H1 (cell line): ENCODE results near the gene KTI12. TPM values are rescaled to one million over a fixed set of nuclear protein-coding genes. Genes with fewer than 3 reads are reported as not detected.

ENCODE experiments used
- CTCF ChIA-PET: fragments of 300-600 bp; sonication (Branson Sonifier 250); formaldehyde crosslinking; loops from one replicate; lab custom pipeline; 2021; ENCODE audit not compliant: partially characterized antibody; lab: Charles Lee
- POLR2A ChIA-PET: fragments of 300-600 bp; sonication (Branson Sonifier 250); formaldehyde crosslinking; loops from one replicate; lab custom pipeline; 2021; ENCODE audit warnings: inconsistent platforms; ENCODE audit not compliant: partially characterized antibody; lab: Charles Lee
- DNase-seq, 2 experiments: peaks; one replicate each; pipeline versions ENCODE4 v3.0.0 to v3.0.0-alpha.2; 2010 to 2022; ENCODE audit warnings: low spot score in 2 of 2, low read depth in 1 of 2, mixed read lengths in 1 of 2
- FAIRE-seq: peaks from 2 replicates; lab custom pipeline; 2011; peaks lifted over from hg19 to GRCh38; lab: Jason Lieb, UNC
- H2AFZ ChIP-seq: 2 replicates; pipeline ENCODE4 v1.8.1; 2012; ENCODE audit warnings: low read length, inconsistent platforms
- H2AK5ac ChIP-seq: 2 replicates; pipeline ENCODE4 v1.6.1; 2013; ENCODE audit warnings: low read depth, low read length
- H2BK120ac ChIP-seq: replicated peaks from 2 replicates; pipeline ENCODE3; 2013; ENCODE audit warnings: low read depth, low read length, inconsistent platforms
- H2BK12ac ChIP-seq: 2 replicates; pipeline ENCODE4 v1.6.1; 2013; ENCODE audit warnings: low read depth, low read length
- H2BK15ac ChIP-seq: 2 replicates; pipeline ENCODE4 v1.6.1; 2013; ENCODE audit warnings: low read length
- H2BK20ac ChIP-seq: 2 replicates; pipeline ENCODE4 v1.6.1; 2013; ENCODE audit warnings: low read length
- H2BK5ac ChIP-seq: 2 replicates; pipeline ENCODE4 v1.6.1; 2013; ENCODE audit warnings: low read depth, low read length
- H3K14ac ChIP-seq: 2 replicates; pipeline ENCODE4 v1.6.1; 2013; ENCODE audit warnings: inconsistent platforms; ENCODE audit not compliant: insufficient read length
- H3K18ac ChIP-seq: 2 replicates; pipeline ENCODE4 v1.6.1; 2013; ENCODE audit warnings: low read length; ENCODE audit errors: extremely low read depth
- H3K23ac ChIP-seq: 2 replicates; pipeline ENCODE4 v1.6.1; 2013; ENCODE audit warnings: inconsistent platforms; ENCODE audit not compliant: insufficient read length
- H3K23me2 ChIP-seq: 2 replicates; pipeline ENCODE4 v1.6.1; 2013; ENCODE audit warnings: low read depth, low read length
- H3K27ac ChIP-seq: 2 replicates; pipeline ENCODE4 v1.6.1; 2011; ENCODE audit warnings: low read depth, low read length, inconsistent platforms
- H3K27me3 ChIP-seq, 4 experiments: replicated peaks in 1 of 4; 1 replicate in 1 of 4; 2 replicates in 3 of 4; pipeline versions ENCODE4 v1.6.1 to v1.8.1; 2011 to 2013; ENCODE audit warnings: low read length in 3 of 4, mild to moderate bottlenecking in 3 of 4, inconsistent platforms in 2 of 4, mixed read lengths in 2 of 4, moderate library complexity in 1 of 4; ENCODE audit not compliant: control insufficient read depth in 3 of 4, insufficient read depth in 3 of 4; ENCODE audit errors: extremely low read depth in 1 of 4
- H3K36me3 ChIP-seq, 4 experiments: 2 replicates each; pipeline versions ENCODE4 v1.6.1 to v1.8.1; 2011 to 2013; ENCODE audit warnings: mild to moderate bottlenecking in 4 of 4, low read length in 3 of 4, moderate library complexity in 2 of 4, control low read depth in 1 of 4, inconsistent platforms in 1 of 4; ENCODE audit not compliant: insufficient read depth in 4 of 4, control insufficient read depth in 2 of 4
- H3K4ac ChIP-seq: replicated peaks from 2 replicates; pipeline ENCODE3; 2013; ENCODE audit warnings: low read length, low read depth, mixed read lengths, inconsistent platforms; ENCODE audit not compliant: insufficient read length
- H3K4me1 ChIP-seq, 4 experiments: replicated peaks in 1 of 4; 1 replicate in 1 of 4; 2 replicates in 3 of 4; pipeline versions ENCODE4 v1.6.1 to v1.8.1; 2011 to 2013; ENCODE audit warnings: low read length in 3 of 4, inconsistent platforms in 2 of 4, mixed read lengths in 1 of 4; ENCODE audit not compliant: insufficient read depth in 4 of 4, control insufficient read depth in 3 of 4
- H3K4me2 ChIP-seq, 2 experiments: 2 replicates each; pipeline versions ENCODE4 v1.6.1 to v1.8.1; 2011 to 2013; ENCODE audit warnings: low read depth in 2 of 2, low read length in 2 of 2, control low read depth in 1 of 2, inconsistent platforms in 1 of 2, mild to moderate bottlenecking in 1 of 2; ENCODE audit not compliant: insufficient read depth in 1 of 2
- H3K4me3 ChIP-seq, 4 experiments: fragments of 200-600, 300-600 bp in 1 of 4; sonication (generic), shearing (Covaris generic), sonication (Bioruptor Twin) in 1 of 4; 2 replicates each; pipeline versions ENCODE4 v1.5.1 to v1.8.1; 2011 to 2016; ENCODE audit warnings: low read length in 4 of 4, low read depth in 3 of 4, control low read depth in 2 of 4, inconsistent platforms in 2 of 4, mild to moderate bottlenecking in 2 of 4, mixed read lengths in 1 of 4, moderate library complexity in 1 of 4; ENCODE audit not compliant: insufficient read depth in 2 of 4; ENCODE audit errors: extremely low read depth in 1 of 4
- H3K56ac ChIP-seq: replicated peaks from 2 replicates; pipeline ENCODE3; 2013; ENCODE audit warnings: low read depth, mild to moderate bottlenecking, mixed read lengths, low read length, inconsistent platforms; ENCODE audit not compliant: insufficient read length
- H3K79me1 ChIP-seq: 2 replicates; pipeline ENCODE4 v1.6.1; 2013; ENCODE audit warnings: low read depth, low read length, control low read depth
- H3K79me2 ChIP-seq, 2 experiments: 2 replicates each; pipeline versions ENCODE4 v1.6.1 to v1.8.1; 2012 to 2013; ENCODE audit warnings: low read length in 2 of 2, mild to moderate bottlenecking in 2 of 2, inconsistent platforms in 1 of 2; ENCODE audit not compliant: insufficient read depth in 2 of 2, control insufficient read depth in 1 of 2
- H3K9ac ChIP-seq, 4 experiments: replicated peaks in 1 of 4; 1 replicate in 1 of 4; 2 replicates in 3 of 4; pipeline versions ENCODE4 v1.6.1 to v1.8.1; 2011 to 2013; ENCODE audit warnings: low read depth in 3 of 4, low read length in 3 of 4, control low read depth in 2 of 4, mild to moderate bottlenecking in 2 of 4, moderate library complexity in 2 of 4, inconsistent platforms in 1 of 4; ENCODE audit errors: extremely low read depth in 1 of 4
- H3K9me3 ChIP-seq, 2 experiments: 2 replicates each; pipeline versions ENCODE4 v1.6.1 to v1.8.1; 2012 to 2013; ENCODE audit warnings: mild to moderate bottlenecking in 2 of 2, moderate library complexity in 2 of 2, control low read depth in 1 of 2, inconsistent platforms in 1 of 2, low read depth in 1 of 2, low read length in 1 of 2, mixed read lengths in 1 of 2; ENCODE audit not compliant: insufficient read depth in 2 of 2
- H4K20me1 ChIP-seq, 2 experiments: replicated peaks in 1 of 2; 2 replicates each; pipeline versions ENCODE3 to v1.8.1; 2011 to 2013; ENCODE audit warnings: inconsistent platforms in 2 of 2, low read length in 2 of 2, mild to moderate bottlenecking in 1 of 2; ENCODE audit not compliant: insufficient read depth in 2 of 2, control insufficient read depth in 1 of 2
- H4K5ac ChIP-seq: 2 replicates; pipeline ENCODE4 v1.6.1; 2013; ENCODE audit warnings: low read length, low read depth, mixed read lengths, inconsistent platforms; ENCODE audit not compliant: insufficient read length
- H4K8ac ChIP-seq: 2 replicates; pipeline ENCODE4 v1.8.0; 2013; ENCODE audit warnings: mild to moderate bottlenecking, moderate library complexity, low read length, inconsistent platforms; ENCODE audit not compliant: insufficient read depth; ENCODE audit errors: extremely low read depth
- H4K91ac ChIP-seq: replicated peaks from 2 replicates; pipeline ENCODE3; 2013; ENCODE audit warnings: low read length, mixed read lengths, inconsistent platforms; ENCODE audit not compliant: insufficient read length
- BCL11A ChIP-seq, 2 experiments: IDR thresholded peaks; one replicate each; pipeline ENCODE4 v1.6.1; 2011; ENCODE audit warnings: low read depth in 2 of 2, low read length in 2 of 2, mild to moderate bottlenecking in 2 of 2
- CBX5 ChIP-seq: fragments of 300-800, 300-1000 bp; sonication (generic); IDR thresholded peaks from 2 replicates; pipeline ENCODE4 v1.7.1; 2016; ENCODE audit warnings: antibody characterized with exemption, low read length, low read depth
- CHD2 ChIP-seq: IDR thresholded peaks from 2 replicates; pipeline ENCODE4 v1.6.1; 2012; ENCODE audit warnings: low read length, improper control_type of control experiment
- GABPA ChIP-seq: IDR thresholded peaks from 2 replicates; pipeline ENCODE4 v1.6.1; 2011; ENCODE audit warnings: mild to moderate bottlenecking, low read length, moderate library complexity, borderline replicate concordance; ENCODE audit not compliant: insufficient read depth
- HDAC2 ChIP-seq, 2 experiments: fragments of 300-600 bp in 1 of 2; sonication (generic) in 1 of 2; IDR thresholded peaks; 2 replicates each; pipeline ENCODE4 v1.6.1; 2011 to 2012; ENCODE audit warnings: low read depth in 2 of 2, low read length in 2 of 2, mild to moderate bottlenecking in 2 of 2, moderate library complexity in 2 of 2, borderline replicate concordance in 1 of 2, inconsistent platforms in 1 of 2
- JUN ChIP-seq: IDR thresholded peaks from 2 replicates; pipeline ENCODE4 v1.6.1; 2011; ENCODE audit warnings: low read depth, mild to moderate bottlenecking, improper control_type of control experiment, low read length
- JUND ChIP-seq: IDR thresholded peaks from 2 replicates; pipeline ENCODE4 v1.6.1; 2011; ENCODE audit warnings: mild to moderate bottlenecking, improper control_type of control experiment, low read length
- KDM1A ChIP-seq: fragments of 200-600, 300-600 bp; sonication (generic); IDR thresholded peaks from 2 replicates; pipeline ENCODE4 v1.7.1; 2016; ENCODE audit warnings: mild to moderate bottlenecking, low read length, borderline replicate concordance
- POLR2AphosphoS5 ChIP-seq: IDR thresholded peaks from 2 replicates; pipeline ENCODE4 v1.6.1; 2011; ENCODE audit warnings: low read depth, low read length
- RFX5 ChIP-seq: IDR thresholded peaks from 2 replicates; pipeline ENCODE4 v1.6.1; 2011; ENCODE audit warnings: low read depth, low read length, improper control_type of control experiment, borderline replicate concordance
- SIRT6 ChIP-seq: IDR thresholded peaks from one replicate; pipeline ENCODE4 v1.7.1; 2012; ENCODE audit warnings: low read length, inconsistent platforms
- TAF1 ChIP-seq: IDR thresholded peaks from 2 replicates; pipeline ENCODE4 v1.6.1; 2011; ENCODE audit warnings: mild to moderate bottlenecking, low read depth, low read length
- USF2 ChIP-seq: IDR thresholded peaks from 2 replicates; pipeline ENCODE4 v1.6.1; 2011; ENCODE audit warnings: low read length, improper control_type of control experiment
- WGBS, 2 experiments: shearing (Covaris generic) in 1 of 2; methylation state at CpG; one replicate each; pipeline versions ENCODE4 v1.1.6 to v1.1.7; 2013 to 2015; ENCODE audit warnings: low lambda C conversion rate in 2 of 2, mixed read lengths in 2 of 2, inconsistent platforms in 1 of 2, low coverage in 1 of 2, missing lambda C conversion rate in 1 of 2; ENCODE audit not compliant: insufficient replicate concordance in 2 of 2, insufficient coverage in 1 of 2, insufficient read length in 1 of 2; ENCODE audit errors: extremely low coverage in 1 of 2, missing lambda C conversion rate in 1 of 2; 5-methylcytosine and 5-hydroxymethylcytosine counted together
- polyA plus RNA-seq, 7 experiments: library from polyadenylated mRNA; depleted of rRNA in 3 of 7; stranded (reverse) in 5 of 7; unstranded in 2 of 7; fragments of >200 nt in 5 of 7; fragments of 200-250 nt in 2 of 7; gene quantifications; 1 replicate in 5 of 7; 2 replicates in 1 of 7; 4 replicates in 1 of 7; pipeline versions ENCODE4 v1.2.1 to v1.2.3, GENCODE V29; 2011 to 2013; ENCODE audit warnings: missing spikeins in 2 of 7, mixed read lengths in 2 of 7
- total RNA-seq: library from RNA; stranded (reverse); fragmentation: NEBNext Ultra II Directional; extraction: Animal tissue kit (Norgen Biotek cat#: 25700); gene quantifications from 2 replicates; pipeline ENCODE4 v1.2.1, GENCODE V29; 2021

The KTI12 gene
- total and polyA plus RNA-seq, 2 of the 8 experiments (the other 6 are each of a cell fraction or from before 2014, with no cell fraction given): 7.5 to 16.2 TPM

DNA sequence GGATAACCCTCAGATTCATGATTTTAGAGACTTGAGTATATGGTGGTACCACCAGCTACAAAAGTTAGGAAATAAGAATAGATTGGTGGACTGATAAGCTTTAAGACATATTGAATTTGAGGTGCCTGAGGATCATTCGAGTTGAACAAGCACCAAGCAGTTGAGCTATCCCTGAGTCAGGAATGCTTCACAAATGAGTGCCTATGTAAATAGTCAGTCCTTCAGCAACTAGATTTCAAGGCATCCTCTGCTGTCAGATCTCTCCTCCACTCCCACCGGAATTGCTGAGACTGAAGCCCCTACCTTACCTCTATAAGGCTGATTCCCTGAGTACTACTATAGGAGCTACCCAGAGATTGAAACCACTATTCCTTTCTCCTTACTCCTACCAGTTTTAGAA, 29.6 kb upstream of the KTI12 start:
- Histone ChIP-seq H2BK20ac (no peak overlapping the region), H4K5ac (no peak overlapping the region), H3K36me3 (peaks cover 26 to 76% (median 51%) of the 10 kb centered on the region in 4 experiments), H3K4me1 (no peaks in the 10 kb centered on the region), H4K8ac (no peak overlapping the region), H2BK120ac (no peak overlapping the region), H3K9ac (no peak overlapping the region), H2BK5ac (no peak overlapping the region), H3K79me2 (peaks cover 0 to 50% of the 10 kb centered on the region in 2 experiments; a peak in 3 of 4 replicates), H2AK5ac (no peak overlapping the region), H3K18ac (no peak overlapping the region), H3K4me2 (no peak overlapping the region), H4K20me1 (peaks cover 0 to 7% of the 10 kb centered on the region in 2 experiments), H3K4me3 (no peak overlapping the region), H3K14ac (no peak overlapping the region), H3K27me3 (no peaks in the 10 kb centered on the region), H3K56ac (no peak overlapping the region), H2BK12ac (no peak overlapping the region), H3K79me1 (no peaks in the 10 kb centered on the region; the same call in none of the 2 replicates), H3K23me2 (no peaks in the 10 kb centered on the region), H3K27ac (no peak overlapping the region), H3K23ac (no peak overlapping the region), H2BK15ac (no peak overlapping the region), H3K9me3 (no peaks in the 10 kb centered on the region), H3K4ac (no peak overlapping the region), H4K91ac (no peak overlapping the region), H2AFZ (no peak overlapping the region)
- FAIRE-seq (no peak), DNase-seq (no peak)
- POLR2A ChIA-PET: interaction anchor here (1.0 to 4.2 kb wide), 4 partner anchors 8 to 18 kb away, joined by 3 to 29 read pairs (median 4); partner anchors contain the start of genes BTF3L4 and TXNDC12
- WGBS, 2 experiments: 93% methylated on average over 2 of the region's 2 CpGs; no CpG with 5 or more reads in 1 of the 2 experiments
- CTCF ChIA-PET: interaction anchor here (0.8 to 1.0 kb wide), 2 partner anchors 221 to 263 kb away, joined by 3 read pairs; no protein-coding TSS in a partner anchor
- TF ChIP-seq USF2: no peak
- TF ChIP-seq KDM1A: no peak
- no peak for TF ChIP-seq GABPA
- no peak for TF ChIP-seq TAF1
- no peak for TF ChIP-seq JUN
- TF ChIP-seq BCL11A (IDR thresholded peaks at IDR 0.05; ENCODE audit: low read depth in 2 of 2, low read length in 2 of 2): no peak
- TF ChIP-seq RFX5: no peak
- TF ChIP-seq POLR2AphosphoS5: no peak
- TF ChIP-seq JUND: no peak
- no peak for TF ChIP-seq CHD2
- TF ChIP-seq SIRT6: no peak
- no peak for TF ChIP-seq CBX5
- TF ChIP-seq HDAC2 (IDR thresholded peaks at IDR 0.05; ENCODE audit: borderline replicate concordance in 1 of 2, low read depth in 2 of 2, low read length in 2 of 2): no peak
